GM18858 (cell line): ENCODE results near the gene ITSN2.

Experiments used
- ATAC-seq: cut with Tn5 transposase; IDR thresholded peaks from one replicate; pipeline ENCODE4 v1.9.1; 2021; ENCODE audit not compliant: unreplicated experiment

The ITSN2 gene

GRCh38 chr2:24336811-24337210, 23.5 kb downstream of the ITSN2 start:
- no peak for ATAC-seq

GRCh38 chr2:24334245-24334633, 26.1 kb downstream of the ITSN2 start:
- ATAC-seq, result no peak

DNA sequence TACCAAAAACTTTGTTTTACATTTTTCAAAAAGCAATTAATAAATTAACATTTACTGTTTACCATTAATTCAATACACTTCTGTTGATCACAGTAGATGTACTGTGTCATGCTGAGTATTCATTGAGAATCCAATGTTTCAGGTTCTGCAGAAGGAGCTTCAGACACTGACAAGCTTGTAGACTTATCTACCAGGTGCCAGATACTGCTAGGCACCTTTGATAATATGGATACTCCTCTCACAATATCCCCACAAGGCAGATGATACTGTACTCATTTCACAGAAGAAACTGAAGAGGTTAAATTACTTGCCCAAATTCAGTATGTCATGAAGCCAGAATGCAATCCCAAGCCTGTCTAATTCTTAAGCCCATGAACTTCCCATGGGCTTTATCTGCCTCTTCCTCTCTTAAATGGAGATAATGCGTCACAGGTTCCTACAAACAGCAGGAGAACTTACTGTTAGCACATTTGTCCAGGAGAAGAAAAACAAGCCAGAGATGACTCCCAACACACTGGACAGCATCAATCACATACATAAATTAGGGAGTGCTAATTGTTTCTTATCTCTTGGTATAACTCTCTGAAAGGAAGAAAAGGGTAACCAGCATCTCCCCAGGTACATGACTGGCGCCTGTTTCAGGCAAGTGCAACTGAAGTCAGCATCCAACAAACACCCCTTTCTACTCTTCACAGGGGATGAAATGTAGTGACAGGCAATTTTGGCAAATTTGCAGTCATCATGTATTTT, 27.4 kb downstream of the ITSN2 start:
- no peak for ATAC-seq

GRCh38 chr2:24330161-24330560, 30.2 kb downstream of the ITSN2 start:
- ATAC-seq, result no peak

- ATAC-seq, result no peak
These were observed 30.6 kb downstream of the ITSN2 start for GRCh38 chr2:24329700-24330099.

- no peak for ATAC-seq
These were observed 32.3 kb downstream of the ITSN2 start for GRCh38 chr2:24328010-24328409.

GRCh38 chr2:24317491-24317920, 42.8 kb downstream of the ITSN2 start:
- ATAC-seq, result no peak

GRCh38 chr2:24315669-24316068, 44.7 kb downstream of the ITSN2 start:
- peak; percentile 70 for ATAC-seq

- peak; percentile 26 for ATAC-seq
These were observed 46.3 kb downstream of the ITSN2 start for GRCh38 chr2:24313744-24314632.

GRCh38 chr2:24307961-24308360, 52.4 kb downstream of the ITSN2 start:
- no peak for ATAC-seq

DNA sequence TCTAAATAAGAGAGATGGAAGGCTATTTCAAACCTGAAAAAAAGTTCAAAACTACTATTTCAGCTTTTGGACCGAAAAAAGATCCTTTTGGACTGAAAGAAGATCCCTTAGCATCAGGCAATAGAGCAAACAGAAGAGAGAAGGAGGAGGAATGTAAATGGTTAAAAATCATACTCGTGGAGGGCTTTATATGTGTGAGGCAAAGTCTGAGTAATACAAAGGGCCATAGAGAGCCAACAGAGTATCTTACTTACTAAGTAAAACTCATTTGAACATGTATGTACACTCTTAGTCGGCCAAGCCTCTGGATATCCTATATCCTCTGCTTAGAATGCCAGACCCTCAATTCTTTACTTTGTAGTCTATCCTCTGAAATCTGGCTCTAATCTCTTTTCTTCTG, 55.7 kb downstream of the ITSN2 start:
- no peak for ATAC-seq

- ATAC-seq, result no peak
These were observed 56.2 kb downstream of the ITSN2 start for GRCh38 chr2:24304098-24304497.

- no peak for ATAC-seq
These were observed 58.7 kb downstream of the ITSN2 start for GRCh38 chr2:24301599-24301998.

DNA sequence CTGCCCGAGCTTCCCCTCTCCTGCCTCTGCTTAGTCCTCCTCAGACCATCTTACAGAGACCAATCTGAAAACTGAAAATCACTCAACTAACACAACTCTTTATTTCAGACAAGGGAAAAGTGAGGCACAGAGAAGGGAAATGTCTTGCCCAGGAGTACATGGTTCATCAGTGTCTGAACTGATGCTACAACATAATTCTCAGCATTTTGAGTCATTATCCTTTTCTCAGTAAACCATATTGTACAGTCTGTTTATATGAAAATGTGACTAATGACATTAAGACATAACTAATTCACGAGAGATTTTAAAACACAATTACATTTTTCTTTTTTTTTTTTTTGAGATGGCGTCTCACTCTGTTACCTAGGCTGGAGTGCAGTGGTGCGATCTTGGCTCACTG, 62.7 kb downstream of the ITSN2 start:
- no peak for ATAC-seq

DNA sequence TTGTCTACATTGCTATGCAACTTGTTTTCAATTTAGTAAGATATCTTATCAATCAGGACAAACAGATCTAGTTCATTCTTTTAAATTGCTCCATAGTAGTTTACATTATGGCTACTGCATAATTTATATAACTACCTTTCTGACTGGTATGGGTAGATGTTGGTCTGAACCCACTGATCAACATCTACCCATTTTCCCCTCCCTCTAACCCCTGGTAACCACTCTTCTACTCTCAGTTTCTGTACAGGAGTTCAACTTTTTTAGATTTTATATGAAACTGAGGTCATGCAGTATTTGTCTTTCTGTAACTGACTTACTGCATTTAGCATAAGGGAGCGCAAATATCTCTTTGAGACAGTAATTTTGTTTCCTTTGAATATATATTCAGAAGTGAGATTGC, 73.2 kb downstream of the ITSN2 start:
- no peak for ATAC-seq

GRCh38 chr2:24285484-24286152, 74.7 kb downstream of the ITSN2 start:
- no peak for ATAC-seq

DNA sequence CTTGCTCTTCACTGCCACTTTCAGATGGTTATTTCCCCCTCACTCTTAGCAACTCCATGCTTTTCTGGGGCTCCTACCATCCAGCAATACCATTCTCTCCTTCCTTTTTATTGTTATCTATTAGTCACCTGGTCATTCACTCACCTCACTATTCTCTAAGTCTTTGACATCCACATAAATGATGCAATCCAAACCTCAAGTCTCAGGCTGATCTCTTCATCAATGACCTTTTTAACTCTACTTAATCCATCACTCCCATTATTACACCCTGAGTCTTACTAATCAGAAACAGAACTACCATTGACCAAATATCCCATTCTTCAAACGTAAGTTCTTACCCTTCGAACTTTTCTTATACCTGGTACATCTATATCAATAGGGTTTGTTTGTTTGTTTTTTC, 79.7 kb downstream of the ITSN2 start:
- no peak for ATAC-seq

- no peak for ATAC-seq
These were observed 80.2 kb downstream of the ITSN2 start for GRCh38 chr2:24280161-24280560.

DNA sequence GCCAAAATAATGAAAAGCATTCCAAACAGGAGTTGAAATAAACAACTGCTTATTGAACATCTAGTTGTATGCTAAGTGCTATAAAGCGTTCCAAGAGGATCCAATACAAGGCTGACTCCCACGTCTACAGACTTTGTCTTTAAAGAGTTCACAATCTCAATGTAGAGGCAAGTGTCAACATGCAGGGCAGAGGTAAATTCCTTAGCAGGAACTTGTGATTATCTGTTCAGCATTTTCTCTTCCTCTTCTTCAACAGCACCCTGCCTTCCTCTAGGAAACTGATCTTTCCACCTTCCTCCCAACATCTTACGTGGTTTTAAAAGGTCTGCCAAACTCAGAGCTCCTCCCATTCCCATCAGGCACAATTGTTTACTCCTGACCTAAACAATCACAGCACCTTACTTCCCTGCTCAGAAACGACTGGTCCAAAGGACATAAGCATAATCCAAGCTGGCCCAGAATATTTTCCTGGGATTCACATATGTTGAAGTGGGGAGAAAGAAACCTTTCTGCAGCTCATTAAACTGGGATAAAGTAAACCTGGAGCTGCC, 83.9 kb downstream of the ITSN2 start:
- no peak for ATAC-seq

GRCh38 chr2:24274809-24275208, 85.5 kb downstream of the ITSN2 start:
- ATAC-seq, result no peak

GRCh38 chr2:24273598-24273997, 86.7 kb downstream of the ITSN2 start:
- ATAC-seq, result no peak
